GM23338 (cell line): ENCODE data around the gene AHNAK2. TPM values are rescaled to one million over a fixed set of nuclear protein-coding genes. Genes with fewer than 3 reads are reported as not detected.

ENCODE experiments used
- ATAC-seq: fragments of 200-7000 bp; cut with Tn5 transposase; 3 replicates; pipeline ENCODE4 v1.9.1; 2020
- DNase-seq: peaks from one replicate; pipeline ENCODE4 v3.0.0-alpha.2; 2015; ENCODE audit warnings: low spot score
- H2AFZ ChIP-seq: fragments of 200-600 bp; sonication (generic); 2 replicates; pipeline ENCODE4 v1.8.0; 2016; ENCODE audit warnings: antibody characterized with exemption, mild to moderate bottlenecking, moderate library complexity
- H3F3A ChIP-seq: fragments of 200-600 bp; sonication (generic); replicated peaks from 2 replicates; pipeline ENCODE4 v1.8.0; 2017; ENCODE audit warnings: antibody characterized with exemption, mixed run types, low read depth
- H3K27ac ChIP-seq: fragments of 200-600 bp; sonication (generic); 2 replicates; pipeline ENCODE4 v1.6.1; 2016; ENCODE audit warnings: low read depth
- H3K27me3 ChIP-seq: fragments of 200-600 bp; sonication (generic); 2 replicates; pipeline ENCODE4 v1.8.0; 2016; ENCODE audit warnings: mild to moderate bottlenecking, mixed run types, moderate library complexity; ENCODE audit not compliant: insufficient read depth
- H3K36me3 ChIP-seq: fragments of 200-600 bp; sonication (generic); 2 replicates; pipeline ENCODE4 v1.8.0; 2016; ENCODE audit warnings: mild to moderate bottlenecking; ENCODE audit not compliant: insufficient read depth
- H3K4me1 ChIP-seq: fragments of 200-600 bp; sonication (generic); 2 replicates; pipeline ENCODE4 v1.8.0; 2016; ENCODE audit warnings: mild to moderate bottlenecking, moderate library complexity; ENCODE audit not compliant: insufficient read depth
- H3K4me2 ChIP-seq: fragments of 200-600 bp; sonication (generic); 2 replicates; pipeline ENCODE4 v1.7.1; 2017; ENCODE audit warnings: mixed run types
- H3K4me3 ChIP-seq: fragments of 200-600 bp; sonication (generic); 2 replicates; pipeline ENCODE4 v1.6.1; 2016; ENCODE audit warnings: mixed run types
- H3K79me2 ChIP-seq: fragments of 200-600 bp; sonication (generic); replicated peaks from 2 replicates; pipeline ENCODE4 v1.8.0; 2017; ENCODE audit warnings: mild to moderate bottlenecking; ENCODE audit not compliant: insufficient read depth
- H3K9me2 ChIP-seq: fragments of 200-600 bp; sonication (generic); 2 replicates; pipeline ENCODE4 v1.8.0; 2017; ENCODE audit not compliant: insufficient read depth
- H4K20me1 ChIP-seq: fragments of 200-600 bp; sonication (generic); replicated peaks from 2 replicates; pipeline ENCODE4 v1.8.0; 2017; ENCODE audit warnings: mild to moderate bottlenecking; ENCODE audit not compliant: insufficient read depth
- H3K27ac Mint-ChIP-seq: 2 replicates; pipeline ENCODE4 v1.8.0; 2020; ENCODE audit warnings: inconsistent platforms, mild to moderate bottlenecking, moderate library complexity, mixed read lengths
- H3K27me3 Mint-ChIP-seq: 3 replicates; pipeline ENCODE4 v1.8.0; 2022; ENCODE audit warnings: low read depth, mild to moderate bottlenecking, moderate library complexity, mixed read lengths, inconsistent platforms; ENCODE audit not compliant: insufficient read depth, poor library complexity
- H3K36me3 Mint-ChIP-seq: 3 replicates; pipeline ENCODE4 v1.8.0; 2021; ENCODE audit warnings: low read depth, mild to moderate bottlenecking, inconsistent platforms, moderate library complexity, mixed read lengths
- H3K4me1 Mint-ChIP-seq: 3 replicates; pipeline ENCODE4 v1.8.0; 2020; ENCODE audit warnings: mild to moderate bottlenecking, inconsistent platforms, mixed read lengths
- H3K4me3 Mint-ChIP-seq: 3 replicates; pipeline ENCODE4 v1.8.0; 2021; ENCODE audit warnings: moderate library complexity, mild to moderate bottlenecking, inconsistent platforms, mixed read lengths
- H3K9me3 Mint-ChIP-seq: 3 replicates; pipeline ENCODE4 v1.8.0; 2020; ENCODE audit warnings: moderate library complexity, mild to moderate bottlenecking, inconsistent platforms, mixed read lengths
- CREB1 ChIP-seq: fragments of 250-450 bp; sonication (Bioruptor Pico); IDR thresholded peaks from 2 replicates; pipeline ENCODE4 v1.5.0; 2020; ENCODE audit warnings: low read depth, mild to moderate bottlenecking, moderate library complexity
- EZH2 ChIP-seq: fragments of 200-600 bp; sonication (generic); IDR thresholded peaks from one replicate; pipeline ENCODE4 v1.8.0; 2017; ENCODE audit warnings: antibody characterized with exemption, mild to moderate bottlenecking, low read depth; ENCODE audit not compliant: unreplicated experiment
- NANOG ChIP-seq: IDR thresholded peaks from 2 replicates; pipeline ENCODE4 v1.6.1; 2016; ENCODE audit warnings: antibody characterized with exemption, borderline replicate concordance
- POLR2AphosphoS5 ChIP-seq: IDR thresholded peaks from 2 replicates; pipeline ENCODE4 v1.6.1; 2016; ENCODE audit warnings: antibody characterized with exemption, low read depth
- REST ChIP-seq: IDR thresholded peaks from one replicate; pipeline ENCODE4 v1.6.1; 2018; ENCODE audit warnings: antibody characterized with exemption; ENCODE audit not compliant: unreplicated experiment
- ZNF114 ChIP-seq: fragments of 250-450 bp; sonication (Bioruptor Pico); IDR thresholded peaks from 2 replicates; pipeline ENCODE4 v1.5.0; 2020; ENCODE audit warnings: mild to moderate bottlenecking, moderate library complexity
- ZNF331 ChIP-seq: fragments of 250-450 bp; sonication (Bioruptor Pico); IDR thresholded peaks from 2 replicates; pipeline ENCODE4 v1.5.0; 2020; ENCODE audit warnings: low read depth, mild to moderate bottlenecking, moderate library complexity
- ZNF462 ChIP-seq: fragments of 250-450 bp; sonication (Bioruptor Pico); IDR thresholded peaks from 2 replicates; pipeline ENCODE4 v1.5.0; 2020; ENCODE audit warnings: mild to moderate bottlenecking, moderate library complexity
- polyA plus RNA-seq: library from polyadenylated mRNA; unstranded; fragments of >200 nt; fragmentation: Nextera tagmentation; extraction: Ambion mirVana; gene quantifications from 2 replicates; pipeline ENCODE4 v1.2.1, GENCODE V29; 2016
- total RNA-seq: library from RNA; depleted of rRNA; stranded (reverse); fragments of >200 nt; shearing (Covaris generic); gene quantifications from 2 replicates; pipeline ENCODE4 v1.2.3, GENCODE V29; 2014
- TF ChIP-seq, protein P1 (sequence below): IDR thresholded peaks from 2 replicates; pipeline ENCODE4 v1.6.1; 2016; ENCODE audit warnings: antibody characterized with exemption

Gene AHNAK2
- total and polyA plus RNA-seq, 2 experiments from 2014 or later: 1.1 to 2.6 TPM

- no peaks in the 10 kb centered on the region for H3K79me2 ChIP-seq
- no peaks in the 10 kb centered on the region for H3K36me3 ChIP-seq
- no peak for TF ChIP-seq POLR2AphosphoS5
- H3K27ac Mint-ChIP-seq: no peak overlapping the region
- no peak for DNase-seq
- no peaks in the 10 kb centered on the region for H4K20me1 ChIP-seq
- no peaks in the 10 kb centered on the region for H3K27me3 ChIP-seq
- H3K4me3 ChIP-seq: no peak overlapping the region
- no peak overlapping the region for H3K4me2 ChIP-seq
- no peaks in the 10 kb centered on the region; the same call in 2 of the 3 replicates for H3K9me3 Mint-ChIP-seq
- H3F3A ChIP-seq: no peaks in the 10 kb centered on the region
- H3K27ac ChIP-seq: no peak overlapping the region
- H3K36me3 Mint-ChIP-seq: peaks cover 10% of the 10 kb centered on the region; the same call in 2 of the 3 replicates
- H3K4me3 Mint-ChIP-seq: no peak overlapping the region
- H3K4me1 ChIP-seq: no peaks in the 10 kb centered on the region
- no peaks in the 10 kb centered on the region; the same call in 2 of the 3 replicates for H3K4me1 Mint-ChIP-seq
- H3K27me3 Mint-ChIP-seq: peaks cover 11% of the 10 kb centered on the region
- no peaks in the 10 kb centered on the region for H3K9me2 ChIP-seq
- no peak; the same call in 2 of the 3 replicates for ATAC-seq
- no peak overlapping the region for H2AFZ ChIP-seq
Observed at GRCh38 chr14:104993808-104994591, 15.8 kb upstream of the AHNAK2 start.

GRCh38 chr14:104993306-104993705 is 15.1 kb upstream of the AHNAK2 start:
- Histone ChIP-seq H3F3A (no peaks in the 10 kb centered on the region), H3K4me3 (no peak overlapping the region), H3K9me2 (no peaks in the 10 kb centered on the region), H3K79me2 (no peaks in the 10 kb centered on the region), H3K36me3 (no peaks in the 10 kb centered on the region), H3K4me2 (no peak overlapping the region), H3K27me3 (no peaks in the 10 kb centered on the region), H3K4me1 (no peaks in the 10 kb centered on the region), H3K27ac (no peak overlapping the region), H2AFZ (no peak overlapping the region), H4K20me1 (no peaks in the 10 kb centered on the region)
- peaks cover 15% of the 10 kb centered on the region for H3K27me3 Mint-ChIP-seq
- H3K4me1 Mint-ChIP-seq: no peaks in the 10 kb centered on the region; the same call in 2 of the 3 replicates
- H3K4me3 Mint-ChIP-seq: no peak overlapping the region
- H3K27ac Mint-ChIP-seq: no peak overlapping the region
- no peak for DNase-seq
- H3K36me3 Mint-ChIP-seq: peaks cover 10% of the 10 kb centered on the region; the same call in 2 of the 3 replicates
- no peaks in the 10 kb centered on the region; the same call in 2 of the 3 replicates for H3K9me3 Mint-ChIP-seq
- ATAC-seq: no peak
- TF ChIP-seq POLR2AphosphoS5 (no peak), NANOG (no peak), ZNF114 (no peak), ZNF462 (CRISPR knock-in tag) (no peak), ZNF331 (CRISPR knock-in tag) (no peak), EZH2 (no peak), CREB1 (CRISPR knock-in tag) (no peak), REST (no peak)
- TF ChIP-seq, protein P1, sequence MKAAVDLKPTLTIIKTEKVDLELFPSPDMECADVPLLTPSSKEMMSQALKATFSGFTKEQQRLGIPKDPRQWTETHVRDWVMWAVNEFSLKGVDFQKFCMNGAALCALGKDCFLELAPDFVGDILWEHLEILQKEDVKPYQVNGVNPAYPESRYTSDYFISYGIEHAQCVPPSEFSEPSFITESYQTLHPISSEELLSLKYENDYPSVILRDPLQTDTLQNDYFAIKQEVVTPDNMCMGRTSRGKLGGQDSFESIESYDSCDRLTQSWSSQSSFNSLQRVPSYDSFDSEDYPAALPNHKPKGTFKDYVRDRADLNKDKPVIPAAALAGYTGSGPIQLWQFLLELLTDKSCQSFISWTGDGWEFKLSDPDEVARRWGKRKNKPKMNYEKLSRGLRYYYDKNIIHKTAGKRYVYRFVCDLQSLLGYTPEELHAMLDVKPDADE: no peak
